GM12872 (cell line): ENCODE data around the gene NSD2.

Experiments
- CTCF ChIP-seq: IDR thresholded peaks from 3 replicates; pipeline ENCODE4 v1.5.1; 2011; ENCODE audit warnings: low read depth, mild to moderate bottlenecking, low read length, moderate library complexity; ENCODE audit not compliant: insufficient read depth

The NSD2 gene

GRCh38 chr4:1843852-1844251 lies 27.3 kb upstream of the NSD2 start:
- no peak for TF ChIP-seq CTCF

- TF ChIP-seq CTCF, result no peak
Observed at GRCh38 chr4:1846580-1846979, 24.6 kb upstream of the NSD2 start.

GRCh38 chr4:1850276-1850675 lies 20.9 kb upstream of the NSD2 start:
- TF ChIP-seq CTCF, result no peak

DNA sequence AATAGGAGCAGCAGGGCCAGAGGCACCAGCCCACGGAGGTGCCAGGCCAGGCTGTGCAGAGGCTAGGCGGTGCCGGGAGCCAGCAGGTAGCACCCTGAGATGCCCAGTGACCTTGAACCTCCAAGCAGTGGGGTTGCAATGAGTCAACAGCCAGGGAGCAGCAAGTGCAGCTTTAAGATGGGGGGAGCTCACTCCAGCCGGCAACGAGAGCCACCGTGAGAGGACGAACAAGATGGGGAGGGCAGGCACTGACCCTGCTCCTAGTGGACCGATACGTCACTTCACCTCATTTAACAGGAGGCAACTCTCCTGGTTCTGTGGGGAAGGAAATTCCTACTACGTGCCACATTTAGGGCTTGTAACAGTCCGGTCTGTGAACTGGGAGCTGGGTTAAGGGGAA lies 20.0 kb upstream of the NSD2 start:
- no peak for TF ChIP-seq CTCF

DNA sequence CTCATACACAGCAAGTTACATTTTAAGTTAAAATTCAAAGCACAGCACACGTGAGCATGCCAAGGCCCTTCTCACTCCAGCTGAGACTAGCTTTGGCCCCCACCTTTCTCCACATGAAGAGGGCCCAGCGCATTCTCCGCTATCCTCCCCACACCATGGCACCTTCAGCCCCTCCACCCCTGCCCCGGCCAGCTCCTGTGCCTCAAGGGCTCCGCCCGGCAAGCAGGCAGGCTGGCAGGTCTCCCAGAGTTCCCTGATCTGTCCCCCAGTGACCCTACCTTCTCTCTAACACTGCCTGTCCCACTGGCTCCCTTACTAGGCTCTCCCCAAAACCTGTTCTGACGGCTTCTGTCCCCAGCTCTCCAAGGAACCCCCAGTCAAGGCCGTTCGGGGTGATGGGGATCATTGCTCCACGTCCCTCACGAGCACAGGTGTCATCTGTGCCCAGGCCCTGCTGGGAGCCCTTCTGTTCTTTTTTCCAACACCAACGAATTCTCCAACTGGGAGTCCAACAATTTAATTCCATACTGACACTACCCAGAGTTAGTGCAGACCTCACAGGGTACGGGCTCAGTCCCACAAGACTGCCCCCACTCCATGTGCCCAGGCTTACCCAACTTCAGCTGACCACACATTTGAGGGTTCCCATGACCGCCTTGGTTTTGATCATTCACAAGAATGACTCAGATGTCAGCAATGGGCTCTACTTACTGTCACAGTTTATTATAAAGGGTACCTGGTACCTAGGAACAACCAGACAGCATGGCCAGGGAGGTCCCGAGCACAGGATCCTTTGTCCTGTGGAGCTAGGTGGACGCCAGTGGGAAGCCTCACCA lies 19.4 kb upstream of the NSD2 start:
- TF ChIP-seq CTCF, result no peak

GRCh38 chr4:1852904-1853623 lies 18.1 kb upstream of the NSD2 start:
- no peak for TF ChIP-seq CTCF

DNA sequence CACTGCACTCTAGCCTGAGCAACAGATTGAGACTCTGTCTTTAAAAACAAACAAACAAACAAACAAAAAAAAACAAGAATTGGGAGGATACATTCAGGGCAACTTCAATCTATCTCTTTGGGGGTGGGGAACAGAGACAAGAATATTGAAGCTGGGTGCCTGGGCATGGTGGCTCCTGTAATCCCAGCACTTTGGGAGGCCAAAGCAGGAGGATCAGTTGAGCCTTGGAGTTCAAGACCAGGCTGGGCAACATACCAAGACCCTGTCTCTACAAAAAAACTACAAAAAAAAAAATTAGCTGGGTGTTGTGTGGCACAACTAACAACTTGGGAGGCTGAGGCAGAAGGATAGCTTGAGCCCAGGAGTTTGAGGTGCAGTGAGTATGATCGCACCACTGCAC lies 16.4 kb upstream of the NSD2 start:
- TF ChIP-seq CTCF, result no peak
